IMR-90 (cell line): ENCODE measurements around the gene LLCFC1. TPM values are rescaled to one million over a fixed set of nuclear protein-coding genes. Genes with fewer than 3 reads are reported as not detected.

Experiments used
- ATAC-seq: fragments of 200-7000 bp; cut with Tn5 transposase; 2 replicates; pipeline ENCODE4 v1.9.1; 2020; ENCODE audit warnings: low read depth, mild to moderate bottlenecking, moderate library complexity
- BruUV-seq: library from RNA; stranded (reverse); fragments of 400-500 nt; replicated peaks from 2 replicates; lab custom pipeline; 2021; lab: Mats Ljungman, UMichigan
- CTCF ChIA-PET: fragments of 300-600 bp; formaldehyde crosslinking; extraction: SDS; loops from one replicate; lab custom pipeline; 2021; ENCODE audit warnings: antibody characterized with exemption; lab: Yijun Ruan, JAX
- POLR2A ChIA-PET: fragments of 300-600 bp; sonication (Branson Sonifier 250); formaldehyde crosslinking; loops from one replicate; lab custom pipeline; 2022; ENCODE audit warnings: antibody characterized with exemption; ENCODE audit not compliant: unreplicated experiment; lab: Charles Lee
- DNase-seq: peaks from one replicate; pipeline ENCODE4 v3.0.0; 2013
- H2AFZ ChIP-seq: replicated peaks from 2 replicates; pipeline ENCODE3; 2013; ENCODE audit warnings: low read length, mild to moderate bottlenecking; ENCODE audit not compliant: poor library complexity
- H2AK5ac ChIP-seq: 2 replicates; pipeline ENCODE4 v1.6.1; 2013; ENCODE audit warnings: low read depth, low read length, inconsistent platforms
- H2AK9ac ChIP-seq: replicated peaks from 2 replicates; pipeline ENCODE3; 2013; ENCODE audit warnings: mild to moderate bottlenecking, low read depth, low read length, moderate library complexity; ENCODE audit not compliant: poor library complexity
- H2BK120ac ChIP-seq: 2 replicates; pipeline ENCODE4 v1.6.1; 2013; ENCODE audit warnings: low read depth, low read length, inconsistent platforms
- H2BK15ac ChIP-seq: 3 replicates; pipeline ENCODE4 v1.6.1; 2013; ENCODE audit warnings: low read depth, low read length, inconsistent platforms
- H2BK20ac ChIP-seq: 2 replicates; pipeline ENCODE4 v1.6.1; 2013; ENCODE audit warnings: low read depth, mild to moderate bottlenecking, inconsistent platforms, low read length, moderate library complexity
- H2BK5ac ChIP-seq: 2 replicates; pipeline ENCODE4 v1.6.1; 2013; ENCODE audit warnings: mild to moderate bottlenecking, low read depth, low read length, inconsistent platforms; ENCODE audit not compliant: poor library complexity, severe bottlenecking
- H3K14ac ChIP-seq: replicated peaks from 2 replicates; pipeline ENCODE4 v1.6.1; 2013; ENCODE audit warnings: low read depth, low read length, inconsistent platforms
- H3K18ac ChIP-seq: 2 replicates; pipeline ENCODE4 v1.6.1; 2013; ENCODE audit warnings: low read depth, low read length, control low read depth
- H3K23ac ChIP-seq: 2 replicates; pipeline ENCODE4 v1.6.1; 2013; ENCODE audit warnings: low read depth, low read length, inconsistent platforms
- H3K27ac ChIP-seq: 2 replicates; pipeline ENCODE4 v1.5.1; 2013; ENCODE audit warnings: mild to moderate bottlenecking, control low read depth, low read length; ENCODE audit not compliant: insufficient read depth
- H3K27me3 ChIP-seq: 2 replicates; pipeline ENCODE4 v1.6.1; 2013; ENCODE audit warnings: low read length; ENCODE audit not compliant: control insufficient read depth, insufficient read depth
- H3K36me3 ChIP-seq: 2 replicates; pipeline ENCODE4 v1.6.1; 2013; ENCODE audit warnings: low read length, mixed read lengths; ENCODE audit not compliant: control insufficient read depth, insufficient read depth
- H3K4ac ChIP-seq: 2 replicates; pipeline ENCODE4 v1.6.1; 2013; ENCODE audit warnings: low read depth, low read length, inconsistent platforms
- H3K4me1 ChIP-seq: 2 replicates; pipeline ENCODE4 v1.6.1; 2013; ENCODE audit warnings: low read length, mixed read lengths; ENCODE audit not compliant: control insufficient read depth, insufficient read depth
- H3K4me2 ChIP-seq: 2 replicates; pipeline ENCODE4 v1.6.1; 2013; ENCODE audit warnings: low read depth, mild to moderate bottlenecking, control low read depth, low read length, moderate library complexity
- H3K4me3 ChIP-seq: 2 replicates; pipeline ENCODE4 v1.5.1; 2013; ENCODE audit warnings: low read depth, mild to moderate bottlenecking, control low read depth, low read length, moderate library complexity; ENCODE audit not compliant: insufficient read depth
- H3K56ac ChIP-seq: 2 replicates; pipeline ENCODE4 v1.6.1; 2013; ENCODE audit warnings: low read length, inconsistent platforms; ENCODE audit not compliant: insufficient read depth; ENCODE audit errors: extremely low read depth
- H3K79me1 ChIP-seq, 2 experiments: 2 replicates each; pipeline ENCODE4 v1.6.1; 2013; ENCODE audit warnings: low read length in 2 of 2, inconsistent platforms in 1 of 2, low read depth in 1 of 2
- H3K9ac ChIP-seq: 2 replicates; pipeline ENCODE4 v1.6.1; 2013; ENCODE audit warnings: low read depth, low read length, control low read depth
- H3K9me1 ChIP-seq: 2 replicates; pipeline ENCODE4 v1.6.1; 2013; ENCODE audit warnings: low read length, inconsistent platforms; ENCODE audit not compliant: insufficient read depth
- H3K9me3 ChIP-seq: 2 replicates; pipeline ENCODE4 v1.6.1; 2013; ENCODE audit warnings: low read length; ENCODE audit not compliant: control insufficient read depth, insufficient read depth
- H4K20me1 ChIP-seq: 2 replicates; pipeline ENCODE4 v1.6.1; 2013; ENCODE audit warnings: low read length, inconsistent platforms; ENCODE audit not compliant: insufficient read depth
- H4K5ac ChIP-seq: 2 replicates; pipeline ENCODE4 v1.6.1; 2013; ENCODE audit warnings: mild to moderate bottlenecking, low read depth, low read length, control low read depth
- H4K8ac ChIP-seq, 2 experiments: 2 replicates each; pipeline ENCODE4 v1.6.1; 2013; ENCODE audit warnings: low read depth in 2 of 2, low read length in 2 of 2, control low read depth in 1 of 2, inconsistent platforms in 1 of 2
- H4K91ac ChIP-seq: 2 replicates; pipeline ENCODE4 v1.6.1; 2013; ENCODE audit warnings: low read depth, low read length, inconsistent platforms; ENCODE audit not compliant: insufficient read depth
- BHLHE40 ChIP-seq: fragments of 150-350 bp; IDR thresholded peaks from 2 replicates; pipeline ENCODE4 v1.6.1; 2016; ENCODE audit warnings: mild to moderate bottlenecking, low read depth, low read length
- CEBPB ChIP-seq: IDR thresholded peaks from 2 replicates; pipeline ENCODE4 v1.6.1; 2012; ENCODE audit warnings: low read depth, low read length, improper control_type of control experiment
- CHD1 ChIP-seq: IDR thresholded peaks from 2 replicates; pipeline ENCODE4 v1.6.1; 2012; ENCODE audit warnings: low read depth, low read length, improper control_type of control experiment
- CTCF ChIP-seq: conservative IDR thresholded peaks from 2 replicates; pipeline ENCODE4 v1.5.1; 2012; ENCODE audit warnings: mild to moderate bottlenecking, low read depth, low read length, improper control_type of control experiment
- ELK1 ChIP-seq: fragments of 150-350 bp; IDR thresholded peaks from 2 replicates; pipeline ENCODE4 v1.6.1; 2016; ENCODE audit warnings: low read depth, mild to moderate bottlenecking, low read length, moderate library complexity, borderline replicate concordance
- FOS ChIP-seq: fragments of 150-350 bp; IDR thresholded peaks from 2 replicates; pipeline ENCODE4 v1.6.1; 2016; ENCODE audit warnings: low read depth, low read length
- MAFK ChIP-seq: IDR thresholded peaks from 2 replicates; pipeline ENCODE4 v1.6.1; 2012; ENCODE audit warnings: low read depth, low read length, improper control_type of control experiment
- MAZ ChIP-seq: IDR thresholded peaks from 2 replicates; pipeline ENCODE4 v1.6.1; 2012; ENCODE audit warnings: low read depth, mild to moderate bottlenecking, low read length, improper control_type of control experiment, moderate library complexity, borderline replicate concordance
- MXI1 ChIP-seq: IDR thresholded peaks from 2 replicates; pipeline ENCODE4 v1.6.1; 2012; ENCODE audit warnings: low read depth, mild to moderate bottlenecking, low read length, moderate library complexity, borderline replicate concordance
- NFE2L2 ChIP-seq: fragments of 150-350 bp; IDR thresholded peaks from 2 replicates; pipeline ENCODE4 v1.6.1; 2016; ENCODE audit warnings: low read depth, mild to moderate bottlenecking, low read length
- POLR2A ChIP-seq: IDR thresholded peaks from 2 replicates; pipeline ENCODE4 v1.6.1; 2012; ENCODE audit warnings: mild to moderate bottlenecking, low read depth, low read length
- RAD21 ChIP-seq: IDR thresholded peaks from 2 replicates; pipeline ENCODE4 v1.6.1; 2012; ENCODE audit warnings: low read length, improper control_type of control experiment
- RCOR1 ChIP-seq: IDR thresholded peaks from 2 replicates; pipeline ENCODE4 v1.6.1; 2012; ENCODE audit warnings: mild to moderate bottlenecking, low read length, improper control_type of control experiment; ENCODE audit not compliant: insufficient replicate concordance
- RFX5 ChIP-seq: IDR thresholded peaks from 2 replicates; pipeline ENCODE4 v1.8.0; 2012; ENCODE audit warnings: low read depth, mild to moderate bottlenecking, low read length, moderate library complexity
- SMC3 ChIP-seq: fragments of 150-350 bp; IDR thresholded peaks from 2 replicates; pipeline ENCODE4 v1.6.1; 2016; ENCODE audit warnings: low read depth, mild to moderate bottlenecking, antibody characterized with exemption, low read length, moderate library complexity
- USF2 ChIP-seq: fragments of 150-350 bp; IDR thresholded peaks from 2 replicates; pipeline ENCODE4 v1.6.1; 2017; ENCODE audit warnings: mild to moderate bottlenecking, antibody characterized with exemption, low read length, low read depth
- dilution Hi-C: fragments of 300-500 bp; cut with HindIII; formaldehyde crosslinking; loops from one replicate; pipeline ENCODE4 v1.14.3; 2018; ENCODE audit warnings: low sequenced_read_pairs; ENCODE audit not compliant: unreplicated experiment
- in situ Hi-C: fragments of 300-500 bp; cut with MboI; formaldehyde crosslinking; loops from 3 replicates; pipeline ENCODE4 v1.14.3; 2019; ENCODE audit warnings: low sequenced_read_pairs, inconsistent platforms, mixed read lengths
- intact Hi-C: fragments of 100-400 bp; cut with micrococcal nuclease; formaldehyde crosslinking; loops from 2 replicates; pipeline ENCODE4 v1.10.0; 2022
- polyA plus RNA-seq, 3 experiments: library from polyadenylated mRNA; depleted of rRNA; stranded (reverse); fragments of >200 nt; gene quantifications; 2 replicates each; pipeline ENCODE4 v1.2.3, GENCODE V29; 2012; ENCODE audit warnings: low replicate concordance in 1 of 3
- total RNA-seq: library from RNA; depleted of rRNA; stranded (reverse); fragments of >200 nt; gene quantifications from 2 replicates; pipeline ENCODE4 v1.2.3, GENCODE V29; 2012

Gene LLCFC1
- total and polyA plus RNA-seq, 2 of the 4 experiments (the other 2 are of a cell fraction): not detected

- H3K27ac ChIP-seq: no peak overlapping the region
- no peak overlapping the region for H3K18ac ChIP-seq
- H3K36me3 ChIP-seq: no peaks in the 10 kb centered on the region
- no peak overlapping the region for H3K14ac ChIP-seq
- no peaks in the 10 kb centered on the region for H3K9me1 ChIP-seq
- intact Hi-C loops: no loop called here
- dilution Hi-C loops: no loop called here
- H3K4me2 ChIP-seq: no peak overlapping the region
- H3K4me3 ChIP-seq: no peak overlapping the region
- no peak overlapping the region for H2AK9ac ChIP-seq
- H3K4ac ChIP-seq: no peak overlapping the region
- H2BK5ac ChIP-seq: no peak overlapping the region
- no peaks in the 10 kb centered on the region for H3K79me1 ChIP-seq
- ATAC-seq: no peak
- no peak overlapping the region for H3K9ac ChIP-seq
- no peak overlapping the region for H4K91ac ChIP-seq
- no peak for TF ChIP-seq MAZ
- no peak for TF ChIP-seq BHLHE40
- no peak for TF ChIP-seq MXI1
- no peak for TF ChIP-seq CEBPB
- no peak for TF ChIP-seq RAD21
- TF ChIP-seq RCOR1: no peak
- TF ChIP-seq USF2: no peak
- no peak for TF ChIP-seq ELK1
- no peak for TF ChIP-seq FOS
- no peak for TF ChIP-seq RFX5
- no peak for TF ChIP-seq CHD1
- no peak for TF ChIP-seq CTCF
- TF ChIP-seq SMC3: no peak
- TF ChIP-seq MAFK: no peak
- TF ChIP-seq NFE2L2: no peak
- no peak for TF ChIP-seq POLR2A
- no peaks in the 10 kb centered on the region for H4K20me1 ChIP-seq
- no peak overlapping the region for H2BK20ac ChIP-seq
- no peak overlapping the region for H2AK5ac ChIP-seq
- no peak overlapping the region for H4K5ac ChIP-seq
- no peak overlapping the region for H2BK120ac ChIP-seq
- H2AFZ ChIP-seq: no peak overlapping the region
- ChIA-PET CTCF (interaction anchor here (0.6 kb wide), 1 partner anchor 61 kb away, joined by 3 read pairs; no protein-coding TSS in a partner anchor), POLR2A (no interaction called here)
- H3K27me3 ChIP-seq: no peaks in the 10 kb centered on the region
- no peak for DNase-seq
- H3K9me3 ChIP-seq: peaks cover 6% of the 10 kb centered on the region
- H3K56ac ChIP-seq: no peak overlapping the region
- H4K8ac ChIP-seq: no peak overlapping the region
- no peak overlapping the region for H3K23ac ChIP-seq
- no TSS peak for BruUV-seq
- in situ Hi-C loops: no loop called here
- H2BK15ac ChIP-seq: no peak overlapping the region
- H3K4me1 ChIP-seq: no peaks in the 10 kb centered on the region
Measured at GRCh38 chr7:142904128-142904527, 35.2 kb upstream of the LLCFC1 start.
